PC-9 (cell line): ENCODE data around the gene HOXA2.

Source experiments
- EZH2 ChIP-seq: fragments of 200-600 bp; sonication (generic); IDR thresholded peaks from 2 replicates; pipeline ENCODE4 v1.8.0; 2017; ENCODE audit warnings: antibody characterized with exemption, low read depth
- TF ChIP-seq, protein P1 (sequence below): fragments of 200-600 bp; sonication (generic); conservative IDR thresholded peaks from 2 replicates; pipeline ENCODE4 v1.6.1; 2017; ENCODE audit warnings: mixed run types, antibody characterized with exemption, mild to moderate bottlenecking, moderate library complexity

DNA sequence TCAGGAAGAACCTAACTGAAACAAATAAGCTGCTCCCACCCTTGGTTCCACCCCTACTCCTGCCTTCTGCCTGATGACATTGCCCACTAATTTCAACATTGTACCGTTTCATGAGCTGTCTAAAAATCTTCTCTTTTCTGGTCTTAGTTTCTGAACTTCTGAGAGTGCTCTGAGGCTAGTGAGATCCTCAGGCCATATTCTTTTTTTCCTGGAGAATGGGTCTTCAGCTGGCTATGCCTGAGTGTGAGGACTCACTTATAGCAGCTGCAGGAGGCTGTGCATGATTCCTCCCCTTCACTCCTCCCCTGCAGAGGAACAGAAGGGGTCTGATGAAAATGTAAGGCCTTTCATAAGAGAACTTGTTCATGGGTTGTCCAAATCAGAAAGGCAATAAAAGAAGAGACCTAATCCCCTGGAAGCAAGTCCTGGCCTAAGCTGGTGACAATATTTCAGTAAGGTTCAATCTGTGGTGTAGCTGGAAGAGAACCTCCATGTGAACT is 17.0 kb upstream of the HOXA2 start:
- TF ChIP-seq, protein P1, sequence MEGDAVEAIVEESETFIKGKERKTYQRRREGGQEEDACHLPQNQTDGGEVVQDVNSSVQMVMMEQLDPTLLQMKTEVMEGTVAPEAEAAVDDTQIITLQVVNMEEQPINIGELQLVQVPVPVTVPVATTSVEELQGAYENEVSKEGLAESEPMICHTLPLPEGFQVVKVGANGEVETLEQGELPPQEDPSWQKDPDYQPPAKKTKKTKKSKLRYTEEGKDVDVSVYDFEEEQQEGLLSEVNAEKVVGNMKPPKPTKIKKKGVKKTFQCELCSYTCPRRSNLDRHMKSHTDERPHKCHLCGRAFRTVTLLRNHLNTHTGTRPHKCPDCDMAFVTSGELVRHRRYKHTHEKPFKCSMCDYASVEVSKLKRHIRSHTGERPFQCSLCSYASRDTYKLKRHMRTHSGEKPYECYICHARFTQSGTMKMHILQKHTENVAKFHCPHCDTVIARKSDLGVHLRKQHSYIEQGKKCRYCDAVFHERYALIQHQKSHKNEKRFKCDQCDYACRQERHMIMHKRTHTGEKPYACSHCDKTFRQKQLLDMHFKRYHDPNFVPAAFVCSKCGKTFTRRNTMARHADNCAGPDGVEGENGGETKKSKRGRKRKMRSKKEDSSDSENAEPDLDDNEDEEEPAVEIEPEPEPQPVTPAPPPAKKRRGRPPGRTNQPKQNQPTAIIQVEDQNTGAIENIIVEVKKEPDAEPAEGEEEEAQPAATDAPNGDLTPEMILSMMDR, result no peak
- no peak for TF ChIP-seq EZH2
